Measurements from ENCODE around the gene KLC1.

DNA sequence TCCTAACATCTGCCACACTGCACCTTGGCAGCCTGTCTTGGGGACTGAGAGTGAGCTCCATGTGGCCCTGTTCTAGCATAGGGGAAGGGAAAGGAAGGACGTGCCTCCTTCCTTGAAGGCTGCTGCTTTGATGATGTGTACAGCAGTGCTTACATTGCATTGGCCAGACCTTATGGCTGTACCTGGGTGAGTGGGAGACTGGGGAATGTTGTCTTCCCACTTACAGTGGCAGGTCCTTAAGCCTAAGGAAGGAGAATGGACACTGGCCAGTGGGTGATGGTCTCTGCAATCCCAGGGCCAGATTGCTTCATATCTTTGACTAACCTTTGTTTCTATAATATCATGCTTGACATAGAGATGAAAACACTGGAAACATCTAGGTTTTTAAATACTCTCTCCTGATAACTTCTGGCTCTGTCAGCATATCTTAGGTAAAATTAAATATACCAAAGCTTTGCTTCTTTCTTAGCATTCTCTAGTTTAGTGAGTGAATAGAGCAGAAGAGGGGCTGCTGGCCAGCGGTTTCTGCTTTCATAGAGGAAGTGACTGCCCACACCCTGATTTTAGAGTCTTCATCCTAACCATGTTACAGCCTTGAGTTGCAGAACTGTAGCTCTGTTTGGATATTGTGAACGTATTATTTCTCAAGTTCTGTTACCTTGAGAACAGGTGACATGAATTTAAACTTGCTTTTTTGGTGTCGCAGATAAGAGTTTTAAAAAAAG lies 27.2 kb downstream of the KLC1 start:
- TF ChIP-seq, protein P1, sequence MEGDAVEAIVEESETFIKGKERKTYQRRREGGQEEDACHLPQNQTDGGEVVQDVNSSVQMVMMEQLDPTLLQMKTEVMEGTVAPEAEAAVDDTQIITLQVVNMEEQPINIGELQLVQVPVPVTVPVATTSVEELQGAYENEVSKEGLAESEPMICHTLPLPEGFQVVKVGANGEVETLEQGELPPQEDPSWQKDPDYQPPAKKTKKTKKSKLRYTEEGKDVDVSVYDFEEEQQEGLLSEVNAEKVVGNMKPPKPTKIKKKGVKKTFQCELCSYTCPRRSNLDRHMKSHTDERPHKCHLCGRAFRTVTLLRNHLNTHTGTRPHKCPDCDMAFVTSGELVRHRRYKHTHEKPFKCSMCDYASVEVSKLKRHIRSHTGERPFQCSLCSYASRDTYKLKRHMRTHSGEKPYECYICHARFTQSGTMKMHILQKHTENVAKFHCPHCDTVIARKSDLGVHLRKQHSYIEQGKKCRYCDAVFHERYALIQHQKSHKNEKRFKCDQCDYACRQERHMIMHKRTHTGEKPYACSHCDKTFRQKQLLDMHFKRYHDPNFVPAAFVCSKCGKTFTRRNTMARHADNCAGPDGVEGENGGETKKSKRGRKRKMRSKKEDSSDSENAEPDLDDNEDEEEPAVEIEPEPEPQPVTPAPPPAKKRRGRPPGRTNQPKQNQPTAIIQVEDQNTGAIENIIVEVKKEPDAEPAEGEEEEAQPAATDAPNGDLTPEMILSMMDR (IDR thresholded peaks at IDR 0.05; ENCODE audit: control extremely low read depth in 1 of 3, insufficient read depth in 1 of 3, low read depth in 1 of 3, low read length in 3 of 3): no peak
- TF ChIP-seq SIN3A (conservative IDR thresholded peaks at IDR 0.05 in 1 of 2, IDR thresholded peaks at IDR 0.05 in 1 of 2; ENCODE audit: low read depth in 1 of 2, low read length in 2 of 2) (no peak), CHD1 (IDR thresholded peaks at IDR 0.05; ENCODE audit: low read depth, low read length) (no peak), TAF1 (IDR thresholded peaks at IDR 0.05; ENCODE audit: low read depth, low read length) (no peak)
- TF ChIP-seq, protein P2, sequence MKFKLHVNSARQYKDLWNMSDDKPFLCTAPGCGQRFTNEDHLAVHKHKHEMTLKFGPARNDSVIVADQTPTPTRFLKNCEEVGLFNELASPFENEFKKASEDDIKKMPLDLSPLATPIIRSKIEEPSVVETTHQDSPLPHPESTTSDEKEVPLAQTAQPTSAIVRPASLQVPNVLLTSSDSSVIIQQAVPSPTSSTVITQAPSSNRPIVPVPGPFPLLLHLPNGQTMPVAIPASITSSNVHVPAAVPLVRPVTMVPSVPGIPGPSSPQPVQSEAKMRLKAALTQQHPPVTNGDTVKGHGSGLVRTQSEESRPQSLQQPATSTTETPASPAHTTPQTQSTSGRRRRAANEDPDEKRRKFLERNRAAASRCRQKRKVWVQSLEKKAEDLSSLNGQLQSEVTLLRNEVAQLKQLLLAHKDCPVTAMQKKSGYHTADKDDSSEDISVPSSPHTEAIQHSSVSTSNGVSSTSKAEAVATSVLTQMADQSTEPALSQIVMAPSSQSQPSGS (IDR thresholded peaks at IDR 0.05; ENCODE audit: low read length): no peak
- TF ChIP-seq, protein P3, sequence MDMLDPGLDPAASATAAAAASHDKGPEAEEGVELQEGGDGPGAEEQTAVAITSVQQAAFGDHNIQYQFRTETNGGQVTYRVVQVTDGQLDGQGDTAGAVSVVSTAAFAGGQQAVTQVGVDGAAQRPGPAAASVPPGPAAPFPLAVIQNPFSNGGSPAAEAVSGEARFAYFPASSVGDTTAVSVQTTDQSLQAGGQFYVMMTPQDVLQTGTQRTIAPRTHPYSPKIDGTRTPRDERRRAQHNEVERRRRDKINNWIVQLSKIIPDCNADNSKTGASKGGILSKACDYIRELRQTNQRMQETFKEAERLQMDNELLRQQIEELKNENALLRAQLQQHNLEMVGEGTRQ (IDR thresholded peaks at IDR 0.05; ENCODE audit: low read length): no peak
